Measurements from ENCODE around the gene SGIP1.

- TF ChIP-seq TCF12 (IDR thresholded peaks at IDR 0.05): peak; percentile 95
- TF ChIP-seq FOSL2 (IDR thresholded peaks at IDR 0.05; ENCODE audit: borderline replicate concordance, low read depth): peak; percentile 71; the same call in 1 of the 2 replicates
- no peak for TF ChIP-seq CTCF (IDR thresholded peaks at IDR 0.05)
- TF ChIP-seq RAD21 (IDR thresholded peaks at IDR 0.05; ENCODE audit: low read length): peak; percentile 11; the same call in 1 of the 2 replicates
- TF ChIP-seq REST (IDR thresholded peaks at IDR 0.05; ENCODE audit: low read depth, low read length): 0 out of 2 replicates have a peak, but pooled peaks have one; percentile 47
- peak; percentile 64 for TF ChIP-seq POLR2AphosphoS5 (IDR thresholded peaks at IDR 0.05; ENCODE audit: low read depth, low read length)
- no peak for TF ChIP-seq TEAD4 (IDR thresholded peaks at IDR 0.05; ENCODE audit: borderline replicate concordance, insufficient read depth)
- TF ChIP-seq SMC3 (IDR thresholded peaks at IDR 0.05; ENCODE audit: low read depth, low read length): no peak
- TF ChIP-seq USF2 (IDR thresholded peaks at IDR 0.05; ENCODE audit: borderline replicate concordance, low read depth, low read length): peak; percentile 32; the same call in 1 of the 2 replicates
- no peak for TF ChIP-seq ZBTB33 (IDR thresholded peaks at IDR 0.05; ENCODE audit: borderline replicate concordance, low read depth)
- TF ChIP-seq PBX3 (IDR thresholded peaks at IDR 0.05): peak; percentile 70
- no peak for TF ChIP-seq RFX5 (IDR thresholded peaks at IDR 0.05; ENCODE audit: low read length)
- no peak for TF ChIP-seq NRF1 (IDR thresholded peaks at IDR 0.05; ENCODE audit: low read depth, low read length)
These were observed 41.8 kb downstream of the SGIP1 start for GRCh38 chr1:66575739-66576138.

Measured in SK-N-SH (cell line).